ENCODE results near the gene FBLN2. TPM values are rescaled to one million over a fixed set of nuclear protein-coding genes. Genes with fewer than 3 reads are reported as not detected.

FBLN2 gene
- total and polyA plus RNA-seq, 5 donors from 2014 or later, result not detected

DNA sequence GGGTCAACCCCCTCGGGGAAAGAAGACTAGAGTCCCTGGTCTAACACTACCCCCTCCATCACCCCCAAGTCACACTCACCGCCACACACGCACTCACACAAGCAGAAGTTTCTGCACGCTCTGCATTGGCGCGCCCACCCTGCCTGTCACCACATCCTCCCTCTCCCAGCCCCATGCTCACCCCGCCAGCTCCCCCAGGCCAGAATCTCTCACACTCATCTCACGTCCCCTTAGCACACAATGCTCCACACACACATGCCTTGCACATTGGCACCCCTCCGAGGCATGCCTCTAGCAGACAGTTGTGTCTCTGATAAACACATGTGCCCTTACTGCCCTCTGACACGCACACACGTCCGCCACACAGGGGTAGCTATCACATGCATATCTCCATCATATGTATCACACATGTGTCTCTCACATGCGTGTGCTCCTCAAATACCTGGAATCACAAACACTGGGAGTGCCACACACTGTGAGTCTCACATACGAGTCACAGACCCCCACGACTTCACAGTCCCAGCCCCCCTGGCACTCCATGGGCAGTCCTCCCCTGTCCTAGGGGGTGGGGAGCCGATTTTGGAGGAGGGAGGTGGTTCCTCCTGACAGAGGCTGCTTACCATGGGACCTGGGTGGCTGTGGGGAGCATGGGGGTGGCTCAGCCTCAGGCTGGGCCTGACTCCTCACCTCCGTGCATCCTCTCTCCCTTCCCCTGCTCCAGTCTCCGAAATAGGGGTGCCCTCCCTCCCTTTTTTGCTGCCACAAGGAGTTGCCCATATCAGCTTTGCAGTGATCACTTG lies 898 bp downstream of the FBLN2 start:
- Mint-ChIP-seq H3K4me1 (peaks cover 0 to 14% (median 2%) of the 10 kb centered on the region in 4 donors), H3K27ac (no peak overlapping the region), H3K36me3 (peaks cover 3% of the 10 kb centered on the region), H3K4me3 (peak overlapping the region in 3 of 4 donors; percentile 3 to 88 (median 74)), H3K9me3 (peaks cover 0 to 2% (median 0%) of the 10 kb centered on the region in 7 donors), H3K27me3 (peaks cover 41% of the 10 kb centered on the region)
- peak in 1 of 3 donors; percentile 4 for DNase-seq
- no peak overlapping the region for H3K4me3 ChIP-seq (ENCODE audit: low read depth, low read length)
- peaks cover 2% of the 10 kb centered on the region for H3K27me3 ChIP-seq (ENCODE audit: control insufficient read depth, insufficient read depth, low read length)
- H3K27ac ChIP-seq (ENCODE audit: insufficient read depth, low read length, poor library complexity, severe bottlenecking), result no peak overlapping the region
- no peaks in the 10 kb centered on the region for H3K9me3 ChIP-seq (ENCODE audit: control insufficient read depth in 2 of 2, low read length in 2 of 2)
- ATAC-seq (ENCODE audit: low read depth in 2 of 2), result no peak
- H3K4me1 ChIP-seq (ENCODE audit: control insufficient read depth, insufficient read depth, low read length, poor library complexity, severe bottlenecking), result peaks cover 1% of the 10 kb centered on the region
- H3K36me3 ChIP-seq (ENCODE audit: control insufficient read depth, insufficient read depth, low read length), result no peaks in the 10 kb centered on the region

DNA sequence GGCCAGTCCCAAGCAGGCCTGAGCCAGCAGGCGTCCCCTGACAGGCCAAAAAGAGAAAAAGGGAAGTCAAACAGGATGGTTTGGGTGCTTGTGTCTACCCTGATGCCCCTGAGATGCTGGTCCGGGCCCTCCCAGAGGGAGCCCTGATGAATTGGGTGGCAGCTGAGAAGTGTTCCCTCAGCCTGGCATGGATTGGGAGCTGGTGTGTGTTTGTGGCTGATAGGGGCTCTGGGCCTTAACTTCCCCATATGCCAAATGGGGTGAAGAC lies 1.4 kb downstream of the FBLN2 start:
- ATAC-seq (ENCODE audit: low read depth in 2 of 2) (no peak), DNase-seq (no peak)
- Mint-ChIP-seq H3K27ac (no peak overlapping the region), H3K4me1 (peaks cover 0 to 11% (median 2%) of the 10 kb centered on the region in 4 donors), H3K9me3 (peaks cover 0 to 2% (median 0%) of the 10 kb centered on the region in 7 donors), H3K36me3 (no peaks in the 10 kb centered on the region), H3K4me3 (no peak overlapping the region), H3K27me3 (peaks cover 39% of the 10 kb centered on the region)
- Histone ChIP-seq H3K36me3 (ENCODE audit: control insufficient read depth, insufficient read depth, low read length) (no peaks in the 10 kb centered on the region), H3K27ac (ENCODE audit: insufficient read depth, low read length, poor library complexity, severe bottlenecking) (no peak overlapping the region), H3K4me3 (ENCODE audit: low read depth, low read length) (no peak overlapping the region), H3K9me3 (ENCODE audit: control insufficient read depth in 2 of 2, low read length in 2 of 2) (no peaks in the 10 kb centered on the region), H3K4me1 (ENCODE audit: control insufficient read depth, insufficient read depth, low read length, poor library complexity, severe bottlenecking) (no peaks in the 10 kb centered on the region), H3K27me3 (ENCODE audit: control insufficient read depth, insufficient read depth, low read length) (peaks cover 2% of the 10 kb centered on the region)

DNA sequence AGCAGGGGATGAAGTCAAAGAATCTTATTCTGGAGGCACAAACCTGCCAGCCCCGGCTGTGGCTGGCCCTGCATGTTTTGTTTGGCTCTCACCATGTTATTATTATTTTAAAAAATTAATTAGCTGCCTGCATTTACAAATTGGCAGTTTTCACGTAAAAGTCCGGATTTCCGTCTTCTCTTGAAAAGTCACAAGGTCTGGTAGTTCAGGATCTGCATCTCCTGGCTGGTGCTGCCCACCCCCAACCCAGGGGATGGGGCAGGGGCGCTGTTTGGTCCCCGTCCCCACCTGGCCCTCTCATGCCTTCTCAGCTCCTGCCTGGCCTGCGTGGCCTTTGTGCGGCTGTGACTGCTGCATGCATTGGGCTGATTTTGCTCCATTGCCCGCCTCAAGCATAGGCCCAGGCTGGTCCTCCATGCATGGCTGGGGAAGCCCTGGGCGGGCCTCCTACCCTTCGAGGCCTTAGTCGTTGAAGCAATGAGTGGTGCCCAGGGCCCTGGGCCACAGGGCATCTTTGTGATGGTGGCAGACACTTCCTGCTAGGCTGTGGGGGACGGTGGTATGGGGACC lies 2.0 kb downstream of the FBLN2 start:
- Histone ChIP-seq H3K27ac (ENCODE audit: insufficient read depth, low read length, poor library complexity, severe bottlenecking) (no peak overlapping the region), H3K4me1 (ENCODE audit: control insufficient read depth, insufficient read depth, low read length, poor library complexity, severe bottlenecking) (no peaks in the 10 kb centered on the region), H3K9me3 (ENCODE audit: control insufficient read depth in 2 of 2, low read length in 2 of 2) (no peaks in the 10 kb centered on the region), H3K4me3 (ENCODE audit: low read depth, low read length) (no peak overlapping the region), H3K27me3 (ENCODE audit: control insufficient read depth, insufficient read depth, low read length) (peaks cover 2% of the 10 kb centered on the region), H3K36me3 (ENCODE audit: control insufficient read depth, insufficient read depth, low read length) (no peaks in the 10 kb centered on the region)
- Mint-ChIP-seq H3K4me1 (peaks cover 0 to 11% (median 2%) of the 10 kb centered on the region in 4 donors), H3K4me3 (no peak overlapping the region), H3K9me3 (peaks cover 0 to 2% (median 0%) of the 10 kb centered on the region in 7 donors), H3K27me3 (peaks cover 37% of the 10 kb centered on the region), H3K27ac (no peak overlapping the region), H3K36me3 (no peaks in the 10 kb centered on the region)
- DNase-seq (no peak), ATAC-seq (ENCODE audit: low read depth in 2 of 2) (no peak)

DNA sequence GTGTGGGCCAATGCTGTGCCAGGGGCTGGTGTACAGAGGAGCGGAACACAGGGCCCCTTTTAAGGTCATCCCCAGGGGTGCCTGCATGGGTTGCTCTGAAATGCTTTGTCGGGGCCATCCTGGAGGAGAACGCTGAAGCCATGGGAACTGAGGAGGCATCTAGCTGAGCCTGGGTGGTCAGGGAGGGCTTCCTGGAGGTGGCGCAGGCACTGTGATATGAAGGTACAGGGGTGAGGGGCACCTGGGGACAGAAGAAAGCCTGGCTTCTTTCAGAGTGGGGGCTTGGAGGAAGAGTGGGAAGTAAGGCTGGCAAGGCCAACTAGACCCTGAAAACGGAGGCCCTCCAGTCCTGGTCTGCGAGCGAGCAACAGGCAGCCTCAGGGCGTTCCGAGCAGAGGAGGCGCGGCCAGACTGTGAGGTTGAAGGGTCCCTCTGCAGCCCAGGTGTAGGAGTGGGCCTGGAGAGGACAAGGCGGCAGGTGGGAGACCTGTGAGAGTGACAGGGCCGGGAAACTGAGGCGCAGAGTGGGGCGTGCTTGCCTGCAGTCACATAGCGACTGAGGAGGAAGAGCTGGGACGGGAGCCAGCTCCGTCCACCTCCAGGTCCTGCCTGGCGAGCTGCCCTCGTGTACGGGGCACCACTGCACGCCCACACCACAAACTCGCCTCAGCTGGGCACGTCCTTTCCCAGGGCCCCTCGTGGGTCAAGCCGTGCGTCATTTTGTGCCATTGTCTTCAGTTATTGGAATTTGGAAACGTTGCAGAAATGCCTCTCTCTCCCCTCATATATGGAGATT lies 4.1 kb downstream of the FBLN2 start:
- Mint-ChIP-seq H3K27ac (peak overlapping the region in 1 of 3 donors; percentile 68), H3K4me3 (no peak overlapping the region), H3K9me3 (peaks cover 0 to 2% (median 0%) of the 10 kb centered on the region in 7 donors), H3K36me3 (no peaks in the 10 kb centered on the region), H3K27me3 (peaks cover 18% of the 10 kb centered on the region), H3K4me1 (peaks cover 0 to 11% (median 2%) of the 10 kb centered on the region in 4 donors)
- H3K4me3 ChIP-seq (ENCODE audit: low read depth, low read length), result no peak overlapping the region
- H3K36me3 ChIP-seq (ENCODE audit: control insufficient read depth, insufficient read depth, low read length), result no peaks in the 10 kb centered on the region
- DNase-seq (no peak), ATAC-seq (ENCODE audit: low read depth in 2 of 2) (no peak)
- H3K4me1 ChIP-seq (ENCODE audit: control insufficient read depth, insufficient read depth, low read length, poor library complexity, severe bottlenecking), result no peaks in the 10 kb centered on the region
- H3K27ac ChIP-seq (ENCODE audit: insufficient read depth, low read length, poor library complexity, severe bottlenecking), result no peak overlapping the region
- no peaks in the 10 kb centered on the region for H3K9me3 ChIP-seq (ENCODE audit: control insufficient read depth in 2 of 2, low read length in 2 of 2)
- peaks cover 2% of the 10 kb centered on the region for H3K27me3 ChIP-seq (ENCODE audit: control insufficient read depth, insufficient read depth, low read length)

DNA sequence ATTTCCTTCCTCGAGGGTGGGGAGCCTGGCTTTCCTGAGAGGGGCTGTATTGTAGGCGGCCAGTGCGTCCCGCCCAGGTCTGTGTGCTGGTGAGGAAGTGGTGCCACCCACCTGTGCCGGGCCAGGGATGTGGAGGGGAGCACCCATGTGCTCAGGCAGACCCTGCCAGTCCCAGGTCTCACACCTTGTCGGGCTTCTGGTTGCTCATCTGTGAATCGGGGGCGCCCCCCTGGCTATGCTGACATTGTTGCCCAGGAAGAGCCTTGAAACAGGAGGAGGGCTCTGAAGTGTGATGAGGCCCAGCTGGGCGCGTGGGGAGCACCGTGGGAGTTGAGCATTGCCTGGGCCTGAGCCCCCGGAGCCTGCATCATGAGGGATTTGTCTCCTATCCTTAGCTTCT lies 4.8 kb downstream of the FBLN2 start:
- H3K4me1 ChIP-seq (ENCODE audit: control insufficient read depth, insufficient read depth, low read length, poor library complexity, severe bottlenecking), result no peaks in the 10 kb centered on the region

DNA sequence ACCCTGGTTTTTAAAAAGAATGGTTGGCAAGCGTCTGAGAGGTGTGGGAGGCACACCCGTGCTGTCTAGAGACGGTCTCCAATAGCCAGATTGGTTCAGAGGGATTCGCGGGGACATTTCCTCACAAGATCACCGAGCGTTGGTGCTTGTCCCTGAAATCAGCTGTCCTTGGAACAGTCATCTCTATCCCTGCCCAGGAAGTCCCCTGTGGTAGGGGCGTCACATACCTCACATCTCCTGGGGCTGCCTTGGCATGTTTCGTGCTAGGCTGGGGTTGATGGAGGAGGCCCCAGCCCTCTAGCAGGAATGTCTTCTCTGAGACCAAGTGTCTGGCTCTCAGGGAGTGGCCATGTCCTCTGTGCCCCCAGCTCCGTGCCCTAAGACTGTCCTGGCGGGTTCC lies 6.8 kb downstream of the FBLN2 start:
- Histone ChIP-seq H3K36me3 (ENCODE audit: control insufficient read depth, insufficient read depth, low read length) (no peaks in the 10 kb centered on the region), H3K27ac (ENCODE audit: insufficient read depth, low read length, poor library complexity, severe bottlenecking) (no peak overlapping the region), H3K4me3 (ENCODE audit: low read depth, low read length) (no peak overlapping the region), H3K27me3 (ENCODE audit: control insufficient read depth, insufficient read depth, low read length) (no peaks in the 10 kb centered on the region), H3K4me1 (ENCODE audit: control insufficient read depth, insufficient read depth, low read length, poor library complexity, severe bottlenecking) (no peaks in the 10 kb centered on the region), H3K9me3 (ENCODE audit: control insufficient read depth in 2 of 2, low read length in 2 of 2) (no peaks in the 10 kb centered on the region)
- no peak overlapping the region for H3K27ac Mint-ChIP-seq
- ATAC-seq (ENCODE audit: low read depth in 2 of 2) (no peak), DNase-seq (no peak)
- H3K36me3 Mint-ChIP-seq, result no peaks in the 10 kb centered on the region
- H3K9me3 Mint-ChIP-seq, result peaks cover 0 to 2% (median 0%) of the 10 kb centered on the region in 7 donors
- H3K27me3 Mint-ChIP-seq, result peaks cover 4% of the 10 kb centered on the region
- H3K4me1 Mint-ChIP-seq, result peaks cover 0 to 4% (median 0%) of the 10 kb centered on the region in 4 donors
- peak overlapping the region in 1 of 4 donors; percentile 47 for H3K4me3 Mint-ChIP-seq

More for the DNA sequence above, 4.8 kb downstream of the FBLN2 start:
- Mint-ChIP-seq H3K9me3 (peaks cover 0 to 2% (median 0%) of the 10 kb centered on the region in 7 donors), H3K4me1 (peaks cover 0 to 6% (median 2%) of the 10 kb centered on the region in 4 donors), H3K4me3 (no peak overlapping the region), H3K36me3 (no peaks in the 10 kb centered on the region), H3K27me3 (peaks cover 13% of the 10 kb centered on the region), H3K27ac (no peak overlapping the region)
- H3K27ac ChIP-seq (ENCODE audit: insufficient read depth, low read length, poor library complexity, severe bottlenecking), result no peak overlapping the region
- ATAC-seq (ENCODE audit: low read depth in 2 of 2), result no peak
- no peaks in the 10 kb centered on the region for H3K36me3 ChIP-seq (ENCODE audit: control insufficient read depth, insufficient read depth, low read length)
- H3K9me3 ChIP-seq (ENCODE audit: control insufficient read depth in 2 of 2, low read length in 2 of 2), result no peaks in the 10 kb centered on the region
- H3K4me3 ChIP-seq (ENCODE audit: low read depth, low read length), result no peak overlapping the region
- DNase-seq, result no peak
- no peaks in the 10 kb centered on the region for H3K27me3 ChIP-seq (ENCODE audit: control insufficient read depth, insufficient read depth, low read length)

DNA sequence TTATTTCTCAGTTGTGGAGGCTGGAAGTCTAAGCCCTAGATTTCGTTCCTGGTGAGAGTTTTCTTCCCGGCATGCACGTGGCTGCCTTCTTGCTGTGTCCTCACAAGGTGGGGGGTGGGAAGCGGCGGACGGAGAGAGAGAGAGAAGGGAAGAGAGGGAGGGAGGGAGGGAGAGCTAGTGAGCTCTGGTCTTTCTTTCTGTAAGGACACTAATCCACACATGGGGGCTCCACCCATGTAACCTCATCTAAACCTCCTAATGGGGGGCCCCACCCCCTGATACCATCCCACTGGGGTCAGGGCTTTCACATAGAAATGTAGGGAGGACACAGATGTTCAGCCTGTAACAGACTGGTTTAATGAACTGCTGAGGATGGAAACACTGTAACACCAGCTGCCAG lies 7.3 kb downstream of the FBLN2 start:
- no peaks in the 10 kb centered on the region for H3K27me3 ChIP-seq (ENCODE audit: control insufficient read depth, insufficient read depth, low read length)
- Mint-ChIP-seq H3K27me3 (peaks cover 6% of the 10 kb centered on the region), H3K4me3 (no peak overlapping the region), H3K9me3 (peaks cover 0 to 2% (median 0%) of the 10 kb centered on the region in 7 donors), H3K27ac (no peak overlapping the region), H3K36me3 (no peaks in the 10 kb centered on the region), H3K4me1 (peaks cover 0 to 4% (median 0%) of the 10 kb centered on the region in 4 donors)
- no peaks in the 10 kb centered on the region for H3K9me3 ChIP-seq (ENCODE audit: control insufficient read depth in 2 of 2, low read length in 2 of 2)
- no peak overlapping the region for H3K27ac ChIP-seq (ENCODE audit: insufficient read depth, low read length, poor library complexity, severe bottlenecking)
- ATAC-seq (ENCODE audit: low read depth in 2 of 2) (no peak), DNase-seq (no peak)
- H3K4me3 ChIP-seq (ENCODE audit: low read depth, low read length), result no peak overlapping the region
- H3K36me3 ChIP-seq (ENCODE audit: control insufficient read depth, insufficient read depth, low read length), result no peaks in the 10 kb centered on the region
- no peaks in the 10 kb centered on the region for H3K4me1 ChIP-seq (ENCODE audit: control insufficient read depth, insufficient read depth, low read length, poor library complexity, severe bottlenecking)

Measured in CD4-positive, CD25-positive, alpha-beta regulatory T cell (primary cell).